BLaER1 treated with 17β-estradiol and CSF1 and Interleukin-3, amounts not matched to agents 10 nM and 100 nM (cell line): Measurements from ENCODE around the gene KRTAP5-4.
"Not testable (repeated sequence)": the region's sequence is repeated elsewhere in the genome, so short reads cannot be mapped to it uniquely, and the experiment has no call there.

Source experiments
- H3K27ac ChIP-seq, 11 experiments: shearing (Covaris generic); formaldehyde crosslinking; 2 replicates each; pipeline ENCODE4 v1.8.1; 2022
- H3K27me3 ChIP-seq, 11 experiments: shearing (Covaris generic); formaldehyde crosslinking; 2 replicates each; pipeline ENCODE4 v1.8.1; 2022
- H3K36me3 ChIP-seq, 11 experiments: shearing (Covaris generic); formaldehyde crosslinking; 2 replicates each; pipeline ENCODE4 v1.8.1; 2022
- H3K4me1 ChIP-seq, 10 experiments: shearing (Covaris generic); formaldehyde crosslinking; 2 replicates each; pipeline ENCODE4 v1.8.1; 2022
- H3K4me2 ChIP-seq, 11 experiments: shearing (Covaris generic); formaldehyde crosslinking; 2 replicates each; pipeline ENCODE4 v1.8.1; 2022
- H3K4me3 ChIP-seq, 10 experiments: shearing (Covaris generic); formaldehyde crosslinking; 2 replicates each; pipeline ENCODE4 v1.8.1; 2022
- H3K9ac ChIP-seq, 11 experiments: shearing (Covaris generic); formaldehyde crosslinking; 2 replicates each; pipeline ENCODE4 v1.8.1; 2022
- H3K9me3 ChIP-seq, 11 experiments: shearing (Covaris generic); formaldehyde crosslinking; replicated peaks in 1 of 11; 2 replicates each; pipeline ENCODE4 v1.8.1; 2022
- H4K20me1 ChIP-seq, 11 experiments: shearing (Covaris generic); formaldehyde crosslinking; 2 replicates each; pipeline ENCODE4 v1.8.1; 2022
- Cebpa-rat ChIP-seq, 11 experiments: shearing (Covaris generic); IDR thresholded peaks; 2 replicates each; pipeline ENCODE4 v1.8.1; 2022

Gene KRTAP5-4

GRCh38 chr11:1592628-1593027, 29.3 kb downstream of the KRTAP5-4 start:
- TF ChIP-seq Cebpa-rat (IDR thresholded peaks at IDR 0.05), result no peak
- H4K20me1 ChIP-seq, result no peaks in the 10 kb centered on the region

GRCh38 chr11:1589996-1590395, 31.9 kb downstream of the KRTAP5-4 start:
- TF ChIP-seq Cebpa-rat (IDR thresholded peaks at IDR 0.05), result no peak
- no peaks in the 10 kb centered on the region for H4K20me1 ChIP-seq
- H3K4me1 ChIP-seq, result peaks cover 51 to 63% (median 57%) of the 10 kb centered on the region in 10 experiments
- H3K27ac ChIP-seq, result peak overlapping the region; percentile 77 to 99 (median 96)
- peaks cover 0 to 6% (median 0%) of the 10 kb centered on the region in 11 experiments; a peak in 3 of 22 replicates for H3K36me3 ChIP-seq
- H3K27me3 ChIP-seq, result no peaks in the 10 kb centered on the region
- peak overlapping the region; percentile 43 to 94 (median 80) for H3K4me2 ChIP-seq
- H3K9ac ChIP-seq, result peak overlapping the region in 10 of 11 experiments; percentile 36 to 86 (median 81); a peak in 20 of 22 replicates
- H3K4me3 ChIP-seq, result peak overlapping the region in 6 of 10 experiments; percentile 27 to 60 (median 40); a peak in 10 of 20 replicates
- H3K9me3 ChIP-seq, result peaks cover 0 to 37% (median 21%) of the 10 kb centered on the region in 11 experiments; a peak in 17 of 22 replicates

More at GRCh38 chr11:1592628-1593027, 29.3 kb downstream of the KRTAP5-4 start:
- peaks cover 0 to 6% (median 0%) of the 10 kb centered on the region in 11 experiments; a peak in 3 of 22 replicates for H3K36me3 ChIP-seq
- H3K9me3 ChIP-seq, result peaks cover 0 to 31% (median 20%) of the 10 kb centered on the region in 11 experiments; a peak in 17 of 22 replicates
- peaks cover 31 to 52% (median 42%) of the 10 kb centered on the region in 10 experiments for H3K4me1 ChIP-seq
- no peak overlapping the region for H3K4me3 ChIP-seq
- H3K9ac ChIP-seq, result no peak overlapping the region
- H3K4me2 ChIP-seq, result 0 out of 22 replicates have a peak overlapping the region, but pooled peaks of 1 of the 11 experiments have one; percentile 10
- 0 out of 22 replicates have a peak, but pooled peaks cover 0 to 4% (median 0%) of the 10 kb centered on the region in 11 experiments for H3K27me3 ChIP-seq
- H3K27ac ChIP-seq, result peak overlapping the region in 4 of 11 experiments; percentile 21 to 97 (median 62); a peak in 2 of 22 replicates

- H3K27ac ChIP-seq, result peak overlapping the region; percentile 77 to 99 (median 96)
- H3K36me3 ChIP-seq, H3K27me3 ChIP-seq, H4K20me1 ChIP-seq: not testable (repeated sequence)
- TF ChIP-seq Cebpa-rat (IDR thresholded peaks at IDR 0.05), result peak; percentile 87 to 99 (median 99)
- peaks cover 0 to 37% (median 21%) of the 10 kb centered on the region in 11 experiments; a peak in 17 of 22 replicates for H3K9me3 ChIP-seq
- peak overlapping the region; percentile 74 to 86 (median 81); a peak in 21 of 22 replicates for H3K9ac ChIP-seq
- peak overlapping the region in 6 of 10 experiments; percentile 27 to 60 (median 40); a peak in 11 of 20 replicates for H3K4me3 ChIP-seq
- peak overlapping the region; percentile 78 to 94 (median 85) for H3K4me2 ChIP-seq
- H3K4me1 ChIP-seq, result peaks cover 57 to 68% (median 63%) of the 10 kb centered on the region in 10 experiments
These were observed 32.6 kb downstream of the KRTAP5-4 start for GRCh38 chr11:1589191-1589963.

- Histone ChIP-seq H3K9me3 (peaks cover 5 to 46% (median 29%) of the 10 kb centered on the region in 11 experiments; a peak in 21 of 22 replicates), H3K27ac (peak overlapping the region in 10 of 11 experiments; percentile 91 to 99 (median 96); a peak in 20 of 22 replicates), H3K9ac (peak overlapping the region in 9 of 11 experiments; percentile 74 to 86 (median 81); a peak in 15 of 22 replicates), H3K4me3 (peak overlapping the region in 3 of 10 experiments; percentile 5 to 19 (median 12); a peak in 1 of 20 replicates), H3K27me3 (peaks cover 0 to 27% (median 21%) of the 10 kb centered on the region in 11 experiments; a peak in 18 of 22 replicates), H3K4me2 (peak overlapping the region; percentile 78 to 94 (median 85)), H3K36me3 (peaks cover 0 to 6% (median 0%) of the 10 kb centered on the region in 11 experiments; a peak in 3 of 22 replicates), H3K4me1 (peaks cover 68 to 78% (median 72%) of the 10 kb centered on the region in 10 experiments), H4K20me1 (no peaks in the 10 kb centered on the region)
- TF ChIP-seq Cebpa-rat (IDR thresholded peaks at IDR 0.05), result peak in 4 of 11 experiments; percentile 67 to 94 (median 84); a peak in 8 of 22 replicates
These were observed 35.2 kb downstream of the KRTAP5-4 start for GRCh38 chr11:1586699-1587098.

GRCh38 chr11:1584661-1585370, 37.1 kb downstream of the KRTAP5-4 start, which contains the start of gene KRTAP5-1:
TSS of gene KRTAP5-1 (minus strand) at chr11:1585283. CDS start at chr11:1585249, 34 bp downstream.
- Histone ChIP-seq H3K27me3 (peaks cover 0 to 35% (median 26%) of the 10 kb centered on the region in 11 experiments; a peak in 18 of 22 replicates), H3K27ac (peak within 1 kb of the TSS in 10 of 11 experiments; percentile 64 to 99 (median 96); a peak in 20 of 22 replicates), H3K9me3 (peaks cover 11 to 51% (median 35%) of the 10 kb centered on the region in 11 experiments; a peak in 21 of 22 replicates), H3K4me3 (peak within 1 kb of the TSS in 5 of 10 experiments; percentile 0 to 51 (median 38); a peak in 7 of 20 replicates), H3K4me1 (peaks cover 59 to 66% (median 63%) of the 10 kb centered on the region in 10 experiments), H3K4me2 (peak within 1 kb of the TSS; percentile 78 to 94 (median 85)), H3K9ac (peak within 1 kb of the TSS in 10 of 11 experiments; percentile 54 to 86 (median 70); a peak in 16 of 22 replicates)
- not testable (repeated sequence) for H4K20me1 ChIP-seq, H3K36me3 ChIP-seq

- H3K9ac ChIP-seq, H3K4me3 ChIP-seq, H4K20me1 ChIP-seq, H3K4me2 ChIP-seq, H3K36me3 ChIP-seq, H3K27ac ChIP-seq: not testable (repeated sequence)
- Histone ChIP-seq H3K4me1 (peaks cover 44 to 55% (median 46%) of the 10 kb centered on the region in 10 experiments), H3K9me3 (peaks cover 27 to 55% (median 47%) of the 10 kb centered on the region in 11 experiments), H3K27me3 (peaks cover 0 to 49% (median 41%) of the 10 kb centered on the region in 11 experiments; a peak in 18 of 22 replicates)
These were observed 39.0 kb downstream of the KRTAP5-4 start for GRCh38 chr11:1582909-1583308.

GRCh38 chr11:1581976-1582375, 40.0 kb downstream of the KRTAP5-4 start:
- H3K9me3 ChIP-seq, result peaks cover 31 to 55% (median 51%) of the 10 kb centered on the region in 11 experiments
- H3K9ac ChIP-seq, result no peak overlapping the region
- H3K4me1 ChIP-seq, result peaks cover 34 to 46% (median 36%) of the 10 kb centered on the region in 10 experiments
- H3K27me3 ChIP-seq, result peaks cover 0 to 50% (median 45%) of the 10 kb centered on the region in 11 experiments; a peak in 18 of 22 replicates
- no peaks in the 10 kb centered on the region for H4K20me1 ChIP-seq
- H3K4me2 ChIP-seq, result no peak overlapping the region
- no peak overlapping the region for H3K27ac ChIP-seq
- 0 out of 20 replicates have a peak overlapping the region, but pooled peaks of 1 of the 10 experiments have one; percentile 14 for H3K4me3 ChIP-seq
- TF ChIP-seq Cebpa-rat (IDR thresholded peaks at IDR 0.05), result no peak
- no peaks in the 10 kb centered on the region; a peak in 2 of 22 replicates for H3K36me3 ChIP-seq

GRCh38 chr11:1576825-1577224, 45.1 kb downstream of the KRTAP5-4 start:
- H3K27me3 ChIP-seq, result peaks cover 33 to 82% (median 75%) of the 10 kb centered on the region in 11 experiments
- TF ChIP-seq Cebpa-rat (IDR thresholded peaks at IDR 0.05), result no peak
- H3K4me2 ChIP-seq, result no peak overlapping the region; a peak in 1 of 22 replicates
- no peak overlapping the region for H3K27ac ChIP-seq
- peaks cover 0 to 15% (median 14%) of the 10 kb centered on the region in 11 experiments; a peak in 14 of 22 replicates for H4K20me1 ChIP-seq
- H3K36me3 ChIP-seq, result no peaks in the 10 kb centered on the region; a peak in 2 of 22 replicates
- H3K9ac ChIP-seq, result no peak overlapping the region
- H3K4me3 ChIP-seq, result no peak overlapping the region
- peaks cover 27 to 45% (median 43%) of the 10 kb centered on the region in 11 experiments for H3K9me3 ChIP-seq
- peaks cover 14 to 33% (median 22%) of the 10 kb centered on the region in 10 experiments; a peak in 19 of 20 replicates for H3K4me1 ChIP-seq

GRCh38 chr11:1575756-1576155, 46.2 kb downstream of the KRTAP5-4 start:
- peaks cover 0 to 23% (median 15%) of the 10 kb centered on the region in 11 experiments; a peak in 16 of 22 replicates for H4K20me1 ChIP-seq
- not testable (repeated sequence) for H3K4me3 ChIP-seq, H3K27ac ChIP-seq, H3K4me2 ChIP-seq, H3K36me3 ChIP-seq, H3K9ac ChIP-seq
- H3K4me1 ChIP-seq, result peaks cover 21 to 41% (median 31%) of the 10 kb centered on the region in 10 experiments; a peak in 19 of 20 replicates
- peaks cover 20 to 34% (median 33%) of the 10 kb centered on the region in 11 experiments for H3K9me3 ChIP-seq
- peaks cover 41 to 88% (median 80%) of the 10 kb centered on the region in 11 experiments for H3K27me3 ChIP-seq
